CD14-positive monocyte (primary cell): Measurements from ENCODE around the gene DLG1. TPM values are rescaled to one million over a fixed set of nuclear protein-coding genes. Genes with fewer than 3 reads are reported as not detected.

Source experiments
- DNase-seq, 3 donors: peaks; one replicate each; pipeline ENCODE4 v3.0.0-alpha.2; 2011 to 2022
- H2AFZ ChIP-seq: 2 replicates; pipeline ENCODE4 v1.6.0; 2012; ENCODE audit warnings: mild to moderate bottlenecking, low read depth, low read length, inconsistent platforms; ENCODE audit not compliant: insufficient read depth, poor library complexity, severe bottlenecking
- H3K27ac ChIP-seq, 2 donors: 1 replicate in 1 of 2; 2 replicates in 1 of 2; pipeline ENCODE4 v1.5.1; 2012 to 2013; ENCODE audit warnings: low read length in 2 of 2, control low read depth in 1 of 2, inconsistent platforms in 1 of 2, low read depth in 1 of 2, mild to moderate bottlenecking in 1 of 2
- H3K27me3 ChIP-seq, 2 donors: one replicate each; pipeline versions ENCODE4 v1.6.0 to v1.6.1; 2011 to 2013; ENCODE audit warnings: low read length in 2 of 2; ENCODE audit not compliant: control insufficient read depth in 2 of 2, insufficient read depth in 2 of 2
- H3K36me3 ChIP-seq, 2 donors: replicated peaks in 1 of 2; 1 replicate in 1 of 2; 2 replicates in 1 of 2; pipeline versions ENCODE4 v1.5.1 to v1.6.1; 2012 to 2013; ENCODE audit warnings: low read length in 2 of 2, control low read depth in 1 of 2, inconsistent platforms in 1 of 2, mild to moderate bottlenecking in 1 of 2; ENCODE audit not compliant: insufficient read depth in 2 of 2, control insufficient read depth in 1 of 2
- H3K4me1 ChIP-seq, 2 donors: 1 replicate in 1 of 2; 2 replicates in 1 of 2; pipeline versions ENCODE4 v1.5.1 to v1.6.1; 2012 to 2013; ENCODE audit warnings: low read length in 2 of 2, control low read depth in 1 of 2, inconsistent platforms in 1 of 2, mild to moderate bottlenecking in 1 of 2, moderate library complexity in 1 of 2; ENCODE audit not compliant: insufficient read depth in 2 of 2, control insufficient read depth in 1 of 2
- H3K4me2 ChIP-seq: replicated peaks from 2 replicates; pipeline ENCODE3; 2012; ENCODE audit warnings: low read length, moderate library complexity, mild to moderate bottlenecking; ENCODE audit not compliant: poor library complexity, severe bottlenecking; ENCODE audit errors: extremely low read depth
- H3K4me3 ChIP-seq, 3 experiments: fragments of 200-600 bp in 1 of 3; sonication (generic) in 1 of 3; replicated peaks in 1 of 3; 1 replicate in 2 of 3; 2 replicates in 1 of 3; pipeline ENCODE4 v1.5.1; 2011 to 2013; ENCODE audit warnings: low read length in 3 of 3, mild to moderate bottlenecking in 3 of 3, control low read depth in 2 of 3, low read depth in 2 of 3, inconsistent platforms in 1 of 3, moderate library complexity in 1 of 3
- H3K79me2 ChIP-seq: 2 replicates; pipeline ENCODE4 v1.6.0; 2012; ENCODE audit warnings: mild to moderate bottlenecking, control low read depth, inconsistent platforms, low read length, moderate library complexity; ENCODE audit not compliant: insufficient read depth
- H3K9ac ChIP-seq: 2 replicates; pipeline ENCODE4 v1.6.0; 2017; ENCODE audit warnings: low read length, mild to moderate bottlenecking; ENCODE audit not compliant: insufficient read depth, poor library complexity, severe bottlenecking
- H3K9me3 ChIP-seq, 2 donors: replicated peaks in 1 of 2; 1 replicate in 1 of 2; 2 replicates in 1 of 2; pipeline versions ENCODE4 v1.5.1 to v1.6.1; 2012 to 2013; ENCODE audit warnings: low read length in 2 of 2, control low read depth in 1 of 2; ENCODE audit not compliant: control insufficient read depth in 1 of 2, insufficient read depth in 1 of 2
- H4K20me1 ChIP-seq: 2 replicates; pipeline ENCODE4 v1.6.0; 2012; ENCODE audit warnings: mild to moderate bottlenecking, low read length, control low read depth, moderate library complexity; ENCODE audit not compliant: insufficient read depth
- H3K27ac Mint-ChIP-seq, 7 donors: one replicate each; pipeline ENCODE4 v1.8.0; 2020; ENCODE audit warnings: mild to moderate bottlenecking in 7 of 7, mixed read lengths in 7 of 7, moderate library complexity in 6 of 7, inconsistent platforms in 2 of 7
- H3K27me3 Mint-ChIP-seq, 3 donors: one replicate each; pipeline ENCODE4 v1.8.0; 2021 to 2022; ENCODE audit warnings: low read depth in 3 of 3, mild to moderate bottlenecking in 3 of 3, mixed read lengths in 3 of 3, moderate library complexity in 3 of 3, inconsistent platforms in 1 of 3
- H3K36me3 Mint-ChIP-seq, 2 donors: one replicate each; pipeline ENCODE4 v1.8.0; 2020; ENCODE audit warnings: mixed read lengths in 2 of 2, inconsistent platforms in 1 of 2, mild to moderate bottlenecking in 1 of 2
- H3K4me1 Mint-ChIP-seq: one replicate; pipeline ENCODE4 v1.8.0; 2020; ENCODE audit warnings: mild to moderate bottlenecking, mixed read lengths
- H3K4me3 Mint-ChIP-seq, 2 donors: one replicate each; pipeline ENCODE4 v1.8.0; 2020; ENCODE audit warnings: mild to moderate bottlenecking in 2 of 2, mixed read lengths in 2 of 2, moderate library complexity in 1 of 2
- H3K9me3 Mint-ChIP-seq, 7 donors: one replicate each; pipeline ENCODE4 v1.8.0; 2020 to 2022; ENCODE audit warnings: mixed read lengths in 7 of 7, mild to moderate bottlenecking in 6 of 7, moderate library complexity in 6 of 7, inconsistent platforms in 2 of 7
- CTCF ChIP-seq: fragments of 200-600 bp; IDR thresholded peaks from one replicate; pipeline ENCODE4 v1.8.0; 2022; ENCODE audit warnings: antibody characterized with exemption, mild to moderate bottlenecking
- whole genome bisulfite sequencing: methylation state at CpG from one replicate; pipeline ENCODE4 v1.1.5; 2013; ENCODE audit warnings: missing lambda C conversion rate; ENCODE audit not compliant: insufficient coverage; 5-methylcytosine and 5-hydroxymethylcytosine counted together
- intact Hi-C, 2 donors: fragments of 100-400 bp; cut with micrococcal nuclease; formaldehyde crosslinking; loops; one replicate each; pipeline versions ENCODE4 v1.15.0 to v1.15.1; 2023
- polyA plus RNA-seq, 3 donors: library from polyadenylated mRNA; depleted of rRNA in 1 of 3; unstranded in 2 of 3; stranded (reverse) in 1 of 3; fragments of 300-500 nt in 2 of 3; fragments of >200 nt in 1 of 3; fragmentation: Illumina TruSeq in 2 of 3; gene quantifications; 1 replicate in 2 of 3; 2 replicates in 1 of 3; pipeline ENCODE4 v1.2.3, GENCODE V29; 2012 to 2021

DLG1 gene
- polyA plus RNA-seq, 3 donors = 6.5 to 21.9 (median 10.2) TPM

- H3K27ac Mint-ChIP-seq = no peak overlapping the region
- TF ChIP-seq CTCF = no peak
Measured at GRCh38 chr3:197076415-197076814, 222.0 kb downstream of the DLG1 start.

GRCh38 chr3:197068077-197068476 is 230.3 kb downstream of the DLG1 start:
- Histone ChIP-seq H3K9ac (no peak overlapping the region), H3K27ac (no peak overlapping the region), H3K4me3 (no peak overlapping the region), H2AFZ (no peak overlapping the region), H3K4me2 (no peak overlapping the region), H3K27me3 (no peaks in the 10 kb centered on the region), H3K36me3 (peaks cover 18 to 33% of the 10 kb centered on the region in 2 donors), H3K4me1 (peaks cover 0 to 4% of the 10 kb centered on the region in 2 donors), H4K20me1 (no peaks in the 10 kb centered on the region), H3K79me2 (no peaks in the 10 kb centered on the region), H3K9me3 (no peaks in the 10 kb centered on the region)
- WGBS = no CpG with 5 or more reads among the region's 1 CpG
- DNase-seq = no peak
- Mint-ChIP-seq H3K27ac (no peak overlapping the region), H3K36me3 (peaks cover 30 to 32% of the 10 kb centered on the region in 2 donors), H3K9me3 (no peaks in the 10 kb centered on the region), H3K4me1 (peaks cover 12% of the 10 kb centered on the region), H3K27me3 (no peaks in the 10 kb centered on the region), H3K4me3 (no peak overlapping the region)
- TF ChIP-seq CTCF = no peak
- intact Hi-C loops = no loop called here

More at GRCh38 chr3:197076415-197076814, 222.0 kb downstream of the DLG1 start:
- no peak overlapping the region for H2AFZ ChIP-seq
- peaks cover 20 to 26% of the 10 kb centered on the region in 2 donors for H3K36me3 Mint-ChIP-seq
- H3K36me3 ChIP-seq = peaks cover 3 to 46% of the 10 kb centered on the region in 2 donors
- no peak overlapping the region for H3K4me2 ChIP-seq
- no peak for DNase-seq
- no peaks in the 10 kb centered on the region for H3K9me3 ChIP-seq
- H3K27me3 ChIP-seq = no peaks in the 10 kb centered on the region
- no peaks in the 10 kb centered on the region for H3K27me3 Mint-ChIP-seq
- no peak overlapping the region for H3K4me3 Mint-ChIP-seq
- no peak overlapping the region for H3K9ac ChIP-seq
- H4K20me1 ChIP-seq = no peaks in the 10 kb centered on the region
- H3K4me1 ChIP-seq = no peaks in the 10 kb centered on the region
- intact Hi-C loops = no loop called here
- no peak overlapping the region for H3K27ac ChIP-seq
- no CpG with 5 or more reads among the region's 4 CpGs for WGBS
- no peaks in the 10 kb centered on the region for H3K9me3 Mint-ChIP-seq
- no peaks in the 10 kb centered on the region for H3K79me2 ChIP-seq
- H3K4me3 ChIP-seq = no peak overlapping the region
- no peaks in the 10 kb centered on the region for H3K4me1 Mint-ChIP-seq
